Effector CD4-positive, alpha-beta T cell (primary cell): Measurements from ENCODE around the gene FMN2.

Experiments used
- DNase-seq: peaks from one replicate; pipeline ENCODE4 v3.0.0-alpha.2; 2020

Gene FMN2

GRCh38 chr1:240099329-240099728, 7.6 kb downstream of the FMN2 start:
- DNase-seq = no peak

DNA sequence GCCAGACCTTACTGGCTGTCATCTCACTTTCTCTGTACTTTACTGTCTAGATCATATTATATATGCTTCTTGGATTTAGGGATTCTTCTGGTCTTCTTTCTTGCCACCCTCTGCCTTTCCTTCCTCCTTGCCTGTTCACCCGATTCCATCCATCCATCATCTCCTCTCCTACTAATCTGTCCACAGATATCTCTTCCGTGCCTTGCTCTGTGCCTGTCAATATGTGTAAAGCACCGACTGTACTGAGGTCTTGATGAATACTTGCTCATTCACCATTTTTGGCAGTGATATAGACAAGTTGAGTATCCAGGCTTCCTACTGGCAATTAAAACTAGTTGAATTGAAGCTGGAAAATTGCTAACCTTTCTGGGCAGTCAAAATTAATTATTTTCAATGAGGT, 8.1 kb downstream of the FMN2 start:
- DNase-seq = no peak

DNA sequence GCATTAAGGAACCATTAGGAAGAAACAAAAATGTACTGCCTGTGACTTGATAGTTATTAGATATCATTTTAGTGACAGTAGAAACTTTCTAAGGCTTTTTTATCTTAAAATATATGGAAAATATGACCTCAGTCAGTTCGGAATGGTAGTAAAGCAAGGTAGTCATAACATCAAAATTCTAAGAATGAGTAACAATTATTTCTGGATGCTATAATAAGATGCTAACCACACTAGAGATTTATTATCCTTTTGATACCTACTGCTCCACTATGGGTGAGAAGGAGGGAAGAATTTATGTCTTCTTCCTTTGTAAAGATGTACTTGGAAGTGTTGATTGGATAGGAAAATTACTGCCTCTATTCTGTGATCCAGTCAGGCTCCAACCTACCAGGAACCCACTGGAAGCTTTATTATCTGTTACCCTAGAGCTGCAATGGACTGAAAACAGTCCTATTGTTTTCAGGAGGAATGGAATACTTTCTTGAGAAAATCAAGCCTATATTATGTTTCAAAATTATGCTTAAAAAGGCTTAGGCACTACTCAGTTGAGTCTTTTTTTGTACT, 8.8 kb downstream of the FMN2 start:
- no peak for DNase-seq

DNA sequence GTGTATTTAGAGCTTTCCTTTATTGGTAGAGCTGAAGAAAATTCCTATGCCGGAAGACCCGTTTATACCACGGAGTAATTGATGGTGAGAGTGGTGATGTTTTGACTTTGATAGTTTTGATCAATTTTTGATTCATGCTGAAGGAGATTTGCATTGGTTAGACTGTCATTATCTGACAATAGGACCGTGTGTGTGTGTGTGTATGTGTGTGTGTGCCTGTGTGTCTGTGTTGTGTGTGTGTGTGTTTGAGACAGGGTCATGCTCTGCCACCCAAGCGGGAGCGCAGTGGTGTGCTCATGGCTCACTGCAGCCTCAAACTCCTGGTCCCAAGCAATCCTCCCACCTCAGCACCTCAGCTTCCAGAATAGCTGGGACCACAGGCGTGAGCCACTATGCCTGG, 9.6 kb downstream of the FMN2 start:
- no peak for DNase-seq

- DNase-seq = no peak
Measured at GRCh38 chr1:240101737-240102136, 10.1 kb downstream of the FMN2 start.

DNA sequence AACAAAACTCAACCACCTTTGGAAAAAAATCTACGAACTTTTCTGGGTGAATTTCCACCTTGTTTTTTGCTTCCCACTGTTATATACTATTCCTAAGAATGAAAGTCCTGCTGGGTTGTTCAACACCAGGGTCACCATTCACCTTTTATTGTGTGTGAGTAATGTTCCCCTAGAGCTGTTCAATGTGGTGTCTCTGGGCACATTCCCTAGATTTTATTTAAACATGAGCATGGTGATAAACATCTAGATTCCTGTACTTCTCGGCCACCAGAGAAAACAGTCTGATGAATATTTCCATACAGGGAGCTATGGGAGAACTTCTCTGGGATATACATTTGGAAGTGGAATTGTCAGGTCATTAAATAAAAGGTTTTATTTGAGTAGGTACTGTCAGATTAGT, 13.0 kb downstream of the FMN2 start:
- no peak for DNase-seq

GRCh38 chr1:240107058-240107684, 15.5 kb downstream of the FMN2 start:
- no peak for DNase-seq

GRCh38 chr1:240109130-240109529, 17.4 kb downstream of the FMN2 start:
- DNase-seq = no peak

DNA sequence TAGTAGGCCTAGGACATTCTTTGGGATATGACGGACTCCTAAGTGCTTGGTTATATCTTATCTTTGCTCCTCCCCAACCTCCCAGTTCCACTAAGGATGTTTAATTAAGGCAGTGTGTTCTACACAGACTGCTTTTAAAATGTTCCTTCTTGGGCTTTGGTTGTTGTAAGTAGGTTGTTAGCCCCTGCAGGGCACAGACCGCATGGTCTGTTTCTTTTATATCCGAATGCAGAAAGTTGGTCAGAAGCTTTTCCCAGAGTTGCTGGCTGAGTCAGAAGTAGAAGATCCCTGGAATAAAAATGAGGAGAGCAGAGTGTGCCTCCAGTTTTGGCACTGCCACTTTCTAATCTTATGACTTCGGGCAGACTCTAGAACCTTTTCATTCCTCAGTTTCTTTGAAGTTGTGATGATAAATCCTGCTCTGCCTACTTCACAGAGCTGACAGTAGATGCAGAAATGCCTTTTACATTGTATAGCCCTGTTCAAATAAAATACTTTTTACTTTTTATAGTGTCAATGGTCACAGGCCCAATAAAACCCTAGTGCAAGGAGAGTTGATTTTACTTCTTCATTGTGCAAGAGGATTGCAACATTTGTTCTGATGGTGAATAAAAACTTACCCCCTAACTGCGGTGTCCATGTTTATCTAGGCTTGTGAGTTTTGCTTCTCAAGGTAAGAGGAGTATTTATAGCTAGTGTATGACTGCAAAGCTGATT, 18.4 kb downstream of the FMN2 start:
- DNase-seq = no peak

DNA sequence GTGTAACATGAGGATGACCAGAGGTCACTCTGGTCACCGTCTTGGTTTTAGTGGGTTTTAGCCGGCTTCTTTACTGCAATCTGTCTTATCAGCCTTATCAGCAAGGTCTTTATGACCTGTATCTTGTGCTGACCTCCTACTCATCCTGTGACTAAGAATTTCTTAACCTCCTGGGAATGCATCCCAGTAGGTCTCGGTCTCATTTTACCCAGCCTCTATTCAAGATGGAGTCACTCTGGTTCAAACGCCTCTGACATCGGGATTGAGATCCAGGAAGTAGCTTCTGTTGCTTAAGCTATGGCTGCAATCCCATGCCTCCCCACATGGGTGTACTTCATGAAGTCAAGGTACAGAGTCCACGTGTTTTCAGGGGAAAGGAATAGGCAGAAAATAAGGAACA, 19.9 kb downstream of the FMN2 start:
- no peak for DNase-seq

GRCh38 chr1:240114222-240114621, 22.5 kb downstream of the FMN2 start:
- DNase-seq = no peak

GRCh38 chr1:240115831-240116230, 24.1 kb downstream of the FMN2 start:
- no peak for DNase-seq

GRCh38 chr1:240116831-240117769, 25.4 kb downstream of the FMN2 start:
- DNase-seq = no peak

GRCh38 chr1:240117930-240118329, 26.2 kb downstream of the FMN2 start:
- DNase-seq = no peak

DNA sequence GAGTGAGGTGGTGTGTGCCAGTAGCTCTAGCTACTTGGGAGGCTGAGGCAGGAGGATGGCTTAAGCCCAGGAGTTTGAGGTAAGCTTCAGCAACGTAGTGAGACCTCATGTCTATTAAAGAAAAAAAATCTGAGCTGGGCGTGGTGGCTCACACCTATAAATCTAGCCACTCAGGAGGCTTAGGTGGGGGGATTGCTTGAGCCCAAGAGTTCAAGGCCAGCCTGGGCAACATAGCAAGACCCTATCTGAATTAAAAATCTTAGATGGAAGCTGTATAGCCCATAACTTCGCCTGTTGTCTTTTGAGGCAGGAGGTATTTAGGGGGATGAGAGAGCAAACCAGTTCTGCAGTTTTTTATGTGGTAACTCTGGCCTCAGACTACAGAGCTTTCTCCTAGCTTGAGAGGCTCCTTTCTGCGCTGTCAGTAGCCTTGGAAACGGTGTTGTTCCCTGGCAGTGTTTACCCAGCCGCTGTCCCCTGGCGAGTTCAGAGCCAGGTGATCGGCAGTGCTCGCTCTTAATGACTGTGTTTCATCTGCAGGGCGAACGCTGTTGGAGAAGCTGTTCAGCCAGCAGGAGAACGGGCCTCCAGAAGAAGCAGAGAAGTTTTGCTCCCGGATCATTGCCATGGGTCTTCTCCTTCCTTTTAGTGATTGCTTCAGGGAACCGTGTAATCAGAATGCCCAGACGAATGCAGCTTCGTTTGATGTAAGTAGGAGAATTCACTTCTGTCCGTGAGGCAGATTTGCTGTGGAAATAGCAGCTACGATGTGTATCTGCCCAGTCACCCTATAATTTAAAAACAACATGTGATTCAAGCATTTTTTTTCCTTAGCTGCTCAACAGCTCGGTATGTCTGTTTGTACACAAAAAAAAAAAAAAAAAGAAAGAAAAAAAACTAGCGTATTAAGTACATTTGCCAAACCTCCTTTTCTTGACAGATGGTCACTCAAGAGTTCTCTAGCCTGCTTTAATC, 31.2 kb downstream of the FMN2 start:
- DNase-seq = no peak

DNA sequence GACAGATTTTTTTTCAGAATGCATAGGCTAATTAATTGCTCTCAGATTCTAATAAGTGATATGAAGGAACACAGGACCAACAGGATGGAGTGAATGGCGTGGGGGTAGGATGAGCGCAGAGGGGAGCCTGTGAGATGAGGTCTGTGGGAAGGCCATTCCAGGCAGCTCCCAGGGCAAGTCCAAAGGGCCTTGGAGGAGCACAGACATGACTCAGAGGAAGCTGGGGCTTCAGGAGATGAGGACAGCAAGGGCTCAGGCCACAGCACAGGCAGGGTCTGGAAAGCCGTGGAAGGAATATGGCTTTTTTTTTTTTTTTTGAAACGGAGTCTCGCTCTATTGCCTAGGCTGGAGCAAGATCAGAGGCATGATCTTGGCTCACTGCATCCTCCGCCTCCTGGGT, 35.1 kb downstream of the FMN2 start:
- DNase-seq = no peak

- DNase-seq = no peak
Measured at GRCh38 chr1:240128366-240128765, 36.7 kb downstream of the FMN2 start.

DNA sequence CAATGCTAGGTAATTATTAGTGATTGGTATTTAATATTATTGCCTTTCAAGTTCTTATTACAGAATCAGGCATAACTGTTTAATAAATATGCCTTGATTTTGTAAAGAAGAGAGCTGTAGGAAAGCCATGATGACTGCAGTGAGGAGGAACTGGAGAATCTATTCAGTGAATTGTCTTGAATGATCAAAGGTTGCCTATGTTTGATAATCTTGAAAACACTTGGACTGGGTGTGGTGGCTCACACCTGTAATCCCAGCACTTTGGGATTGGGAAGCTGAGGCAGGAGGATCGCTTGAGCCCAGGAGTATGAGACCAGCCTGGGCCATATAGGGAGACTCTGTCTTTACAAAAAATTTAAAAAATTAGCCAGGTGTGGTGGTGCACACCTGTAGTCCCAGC, 42.4 kb downstream of the FMN2 start:
- DNase-seq = no peak

DNA sequence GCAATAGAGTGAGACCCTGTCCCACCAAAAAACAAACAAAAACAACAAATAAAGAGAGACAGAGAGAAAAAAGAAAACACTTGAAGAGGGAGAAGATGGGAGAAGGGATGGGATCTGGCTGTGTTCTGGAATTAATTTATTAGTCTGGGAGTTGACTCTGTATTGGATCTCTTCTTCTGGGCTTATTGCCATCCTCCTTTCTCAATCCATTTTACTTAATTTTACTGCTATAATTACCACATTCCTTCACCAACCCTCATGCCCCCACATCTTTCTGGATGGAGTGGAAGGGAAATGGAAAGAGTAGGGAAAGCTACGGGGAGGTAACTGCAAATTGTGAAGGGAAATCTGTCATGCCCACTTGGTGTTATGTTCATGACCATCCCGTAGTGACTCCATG, 42.9 kb downstream of the FMN2 start:
- no peak for DNase-seq

GRCh38 chr1:240136402-240136801, 44.7 kb downstream of the FMN2 start:
- no peak for DNase-seq

GRCh38 chr1:240138867-240139266, 47.2 kb downstream of the FMN2 start:
- DNase-seq = no peak

GRCh38 chr1:240139511-240139910, 47.8 kb downstream of the FMN2 start:
- no peak for DNase-seq
